ENCODE data around the gene ZNF681.
A peak's percentile ranks its signal among the peaks of the same experiment; 100 is the strongest.
"Not testable (repeated sequence)": the region's sequence is repeated elsewhere in the genome, so short reads cannot be mapped to it uniquely, and the experiment has no call there.

The ZNF681 gene

DNA sequence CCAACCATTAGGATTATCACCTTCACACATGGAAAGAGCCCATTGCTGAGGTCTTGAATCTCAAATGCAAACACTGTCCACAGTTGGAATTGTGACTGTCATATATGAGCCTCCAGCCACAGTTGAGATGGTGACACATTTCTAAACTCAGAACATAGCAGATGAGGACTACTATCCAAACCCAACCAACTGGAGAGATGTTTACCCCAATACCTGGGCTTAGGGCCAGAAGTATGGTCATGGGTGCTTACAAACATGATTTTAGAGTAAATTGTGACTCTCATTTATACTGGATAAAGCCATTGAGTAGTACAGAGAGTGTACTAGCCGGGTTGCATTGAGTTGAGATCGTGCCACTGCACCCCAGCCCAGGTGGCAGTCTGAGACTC lies 14.0 kb upstream of the ZNF681 start:
- DNase-seq = no peak

- no peak for DNase-seq
Observed at GRCh38 chr19:23771761-23772674, 13.3 kb upstream of the ZNF681 start.

DNA sequence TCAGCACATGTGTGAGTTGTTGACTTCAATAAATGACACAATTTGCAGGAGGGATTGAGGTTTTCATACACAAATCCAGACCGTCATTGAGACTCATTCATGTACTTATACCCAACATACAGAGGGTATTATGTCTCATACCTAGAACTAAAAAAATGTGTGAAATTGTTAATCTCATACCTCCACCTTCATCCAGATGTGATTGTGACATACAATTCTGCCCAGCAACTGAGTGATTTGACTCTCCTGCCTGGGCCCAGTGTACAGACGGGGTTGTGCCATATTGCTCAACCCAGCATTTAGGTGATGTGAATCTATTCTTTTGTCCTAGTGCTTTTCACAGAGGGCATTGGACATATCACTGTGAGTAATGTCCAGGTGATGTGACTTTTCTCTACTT lies 12.6 kb upstream of the ZNF681 start:
- no peak for DNase-seq

DNA sequence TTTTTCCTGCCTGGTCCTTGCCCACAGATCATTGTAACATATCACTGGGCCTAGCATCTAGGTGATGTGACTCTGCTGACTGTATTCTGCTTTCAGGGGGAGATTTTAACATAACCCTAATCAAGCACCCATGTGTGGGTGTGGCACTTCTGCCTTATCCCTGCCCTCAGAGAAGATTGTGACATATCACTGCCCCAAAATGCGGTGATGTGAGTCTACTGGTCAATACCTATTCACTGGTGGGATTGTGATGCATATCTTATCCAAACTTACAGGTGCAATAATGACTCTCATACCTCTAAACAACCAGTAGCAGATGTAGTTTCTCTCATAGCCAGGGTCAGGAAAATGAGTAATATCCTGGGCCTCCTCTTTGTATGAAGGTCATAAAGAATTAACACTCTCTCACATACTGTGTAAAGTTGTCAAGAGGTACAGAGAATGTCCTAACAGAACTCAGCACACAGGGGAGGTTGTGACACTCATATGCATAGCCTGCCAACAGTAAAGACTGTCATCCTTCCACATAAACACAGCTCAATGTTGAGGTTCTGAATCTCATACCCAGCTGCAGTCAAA lies 12.1 kb upstream of the ZNF681 start:
- no peak for DNase-seq

GRCh38 chr19:23769691-23770468 lies 11.2 kb upstream of the ZNF681 start:
- DNase-seq = no peak

GRCh38 chr19:23766951-23767350 lies 8.3 kb upstream of the ZNF681 start:
- DNase-seq = no peak

- no peak for DNase-seq
Observed at GRCh38 chr19:23764781-23765180, 6.1 kb upstream of the ZNF681 start.

DNA sequence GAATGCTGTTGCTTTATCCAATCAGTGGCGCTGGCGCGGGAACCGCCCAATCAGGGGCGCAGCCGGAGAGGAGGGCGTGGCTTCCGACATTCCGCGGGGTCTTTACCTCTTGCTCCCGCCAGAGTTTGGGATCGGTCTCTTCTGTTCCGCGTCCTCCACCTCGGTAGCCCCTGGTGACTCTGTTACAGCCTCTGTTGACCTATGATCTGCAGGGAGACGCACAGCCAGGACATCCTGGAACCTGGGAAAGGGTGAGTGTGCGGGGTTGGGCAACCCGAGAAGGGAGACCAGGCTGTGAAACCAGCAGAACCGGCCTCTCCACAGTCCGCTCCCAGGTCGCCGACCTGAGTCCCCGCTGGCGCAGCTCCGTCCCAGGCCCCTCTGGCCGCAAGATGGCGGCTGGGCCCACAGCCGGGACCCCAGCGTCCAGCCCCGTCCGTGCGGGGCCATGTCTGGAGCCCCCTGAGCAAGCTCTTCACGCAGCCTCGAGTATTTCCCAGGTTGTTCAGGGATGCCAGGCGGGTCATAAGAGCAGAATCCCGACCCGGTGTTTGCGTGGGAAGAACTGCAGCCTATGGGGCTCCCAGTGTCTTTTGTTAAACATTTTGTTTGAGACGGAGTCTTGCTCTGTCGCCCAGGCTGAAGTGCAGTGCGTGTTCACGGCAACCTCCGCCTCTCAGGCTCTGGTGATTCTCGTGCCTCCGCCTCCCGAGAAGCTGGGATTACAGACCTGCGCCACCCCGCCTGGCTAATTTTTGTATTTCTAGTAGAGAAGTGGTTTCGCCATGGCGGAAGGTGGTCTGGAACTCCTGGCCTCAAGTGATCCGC lies 4.4 kb upstream of the ZNF681 start:
- peak; percentile 84 for DNase-seq

DNA sequence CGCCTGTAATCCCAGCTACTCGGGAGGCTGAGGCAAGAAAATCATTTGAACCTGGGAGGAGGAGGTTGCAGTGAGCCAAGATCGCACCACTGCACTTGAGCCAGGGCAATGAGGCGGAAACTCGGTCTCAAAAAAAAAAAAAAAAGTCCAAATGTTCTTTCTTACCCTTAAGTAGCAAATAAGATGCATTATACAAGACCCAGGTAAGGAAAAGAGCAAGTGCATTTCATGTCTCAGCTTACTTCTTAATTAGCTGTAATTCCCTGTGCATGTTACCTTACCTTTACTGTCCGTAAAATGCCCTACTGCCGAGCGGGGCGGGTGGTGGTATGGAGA lies 3.8 kb upstream of the ZNF681 start:
- DNase-seq = no peak

GRCh38 chr19:23760326-23760725 lies 1.6 kb upstream of the ZNF681 start:
- not testable (repeated sequence) for DNase-seq

DNA sequence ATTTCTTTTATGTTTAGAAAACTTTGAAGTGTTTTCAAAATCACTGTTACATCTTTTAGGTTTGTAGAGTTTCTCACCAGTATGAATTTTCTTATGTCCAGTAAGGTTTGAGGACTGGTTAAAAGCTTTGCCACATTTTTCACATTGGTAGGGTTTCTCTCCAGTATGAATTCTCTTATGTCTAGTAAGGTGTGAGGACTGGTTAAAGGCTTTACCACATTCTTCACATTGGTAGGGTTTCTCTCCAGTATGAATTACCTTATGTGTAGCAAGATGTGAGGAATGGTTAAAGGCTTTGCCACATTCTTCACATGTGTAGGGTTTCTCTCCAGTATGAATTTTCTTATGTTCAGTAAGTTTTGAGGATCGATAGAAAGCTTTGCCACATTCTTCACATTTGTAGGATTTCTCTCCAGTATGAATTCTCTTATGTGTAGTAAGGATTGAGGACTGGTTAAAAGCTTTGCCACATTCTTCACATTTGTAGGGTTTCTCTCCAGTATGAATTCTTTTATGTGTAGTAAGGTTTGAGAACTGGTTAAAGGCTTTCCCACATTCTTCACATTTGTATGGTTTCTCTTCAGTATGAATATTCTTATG lies 15.0 kb downstream of the ZNF681 start:
- not testable (repeated sequence) for DNase-seq

GRCh38 chr19:23730729-23731465 lies 27.8 kb downstream of the ZNF681 start:
- not testable (repeated sequence) for DNase-seq

GRCh38 chr19:23724161-23724560 lies 34.5 kb downstream of the ZNF681 start:
- DNase-seq = not testable (repeated sequence)

- no peak for DNase-seq
Observed at GRCh38 chr19:23718802-23719201, 39.9 kb downstream of the ZNF681 start.

- no peak for DNase-seq
Observed at GRCh38 chr19:23716792-23717191, 41.9 kb downstream of the ZNF681 start.

DNA sequence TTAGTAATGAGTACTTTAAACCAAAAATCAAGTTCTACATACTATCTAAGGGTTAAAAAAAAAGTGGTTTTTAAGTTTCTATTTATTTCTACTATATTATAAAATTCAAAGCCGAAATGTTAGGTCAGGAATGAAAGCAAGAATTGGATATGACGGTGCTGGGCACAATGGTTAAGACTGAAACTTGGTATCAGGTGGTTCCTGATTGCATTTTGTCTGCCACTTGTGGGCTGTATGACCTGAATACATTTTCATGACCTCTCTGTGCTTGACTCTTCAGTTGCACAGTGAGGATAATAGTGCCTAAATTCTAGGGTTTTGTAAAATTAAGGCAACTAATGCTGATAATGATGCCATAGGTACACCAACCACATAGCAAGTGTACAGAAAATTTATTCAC lies 49.3 kb downstream of the ZNF681 start:
- no peak for DNase-seq

GRCh38 chr19:23706657-23707056 lies 52.0 kb downstream of the ZNF681 start:
- no peak for DNase-seq

DNA sequence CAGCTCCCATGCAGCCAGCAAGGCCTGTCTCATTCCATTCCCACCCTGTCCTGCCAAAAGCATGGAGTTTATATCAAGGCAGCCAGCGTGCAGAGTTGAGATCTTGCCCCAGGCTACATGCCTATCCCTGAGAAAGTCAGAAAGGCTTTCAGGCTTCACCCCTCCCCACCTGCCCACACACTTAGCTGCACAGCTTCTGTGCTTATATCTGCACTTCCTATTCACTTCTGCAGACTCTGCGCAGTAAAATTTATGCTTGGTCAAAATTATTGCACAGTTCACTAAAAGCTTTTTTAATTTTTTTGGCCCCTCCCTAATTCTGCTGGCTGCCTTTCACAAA lies 59.2 kb downstream of the ZNF681 start:
- no peak for DNase-seq

- no peak for DNase-seq
Observed at GRCh38 chr19:23698711-23699520, 59.8 kb downstream of the ZNF681 start.

DNA sequence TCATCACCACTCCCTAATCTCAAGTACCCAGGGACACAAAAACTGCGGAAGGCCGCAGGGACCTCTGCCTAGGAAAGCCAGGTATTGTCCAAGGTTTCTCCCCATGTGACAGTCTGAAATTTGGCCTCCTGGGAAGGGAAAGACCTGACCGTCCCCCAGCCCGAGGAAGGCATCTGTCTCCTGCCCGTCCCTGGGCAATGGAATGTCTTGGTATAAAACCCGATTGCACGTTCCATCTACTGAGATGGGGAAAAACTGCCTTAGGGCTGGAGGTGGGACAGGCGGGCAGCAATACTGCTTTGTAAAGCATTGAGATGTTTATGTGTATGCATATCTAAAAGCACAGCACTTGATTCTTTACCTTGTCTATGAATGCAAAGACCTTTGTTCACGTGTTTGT lies 65.8 kb downstream of the ZNF681 start:
- DNase-seq = not testable (repeated sequence)
